Measurements from ENCODE around the gene PHAF1.

The PHAF1 gene

DNA sequence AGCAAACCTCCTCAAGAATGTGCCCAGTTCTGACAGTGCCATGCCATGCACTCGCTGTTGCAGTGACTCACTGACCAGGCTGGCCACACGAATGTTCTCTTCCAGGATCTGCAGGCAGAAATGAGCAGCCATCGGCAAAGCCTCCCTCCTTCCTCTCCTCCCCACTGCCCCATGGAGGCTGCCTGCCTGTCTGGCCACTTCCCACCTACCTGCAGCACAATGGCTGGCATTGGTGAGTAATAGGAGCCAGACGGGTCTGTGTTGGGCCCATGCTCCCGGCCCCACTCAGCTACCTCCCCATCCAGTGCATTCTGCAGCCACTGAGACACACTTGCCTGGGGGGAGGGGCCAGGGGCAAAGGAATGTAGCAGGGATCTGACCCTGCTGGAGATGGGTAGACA, 76.8 kb downstream of the PHAF1 start:
- Histone ChIP-seq H3K4me3 (no peak overlapping the region), H3K9me3 (ENCODE audit: low read depth, low read length) (no peaks in the 10 kb centered on the region), H3K9ac (ENCODE audit: insufficient read length) (no peak overlapping the region), H3K27ac (no peak overlapping the region), H3K36me3 (ENCODE audit: insufficient read depth, low read length) (no peaks in the 10 kb centered on the region)
- TF ChIP-seq POLR2AphosphoS5 (IDR thresholded peaks at IDR 0.05; ENCODE audit: borderline replicate concordance, low read depth, low read length) (no peak), EZH2 (IDR thresholded peaks at IDR 0.05) (no peak), FOXP2 (optimal IDR thresholded peaks at IDR 0.05; ENCODE audit: control extremely low read depth, extremely low read length, insufficient read depth) (no peak)
- no peak for DNase-seq (ENCODE audit: low read depth, low spot score)

DNA sequence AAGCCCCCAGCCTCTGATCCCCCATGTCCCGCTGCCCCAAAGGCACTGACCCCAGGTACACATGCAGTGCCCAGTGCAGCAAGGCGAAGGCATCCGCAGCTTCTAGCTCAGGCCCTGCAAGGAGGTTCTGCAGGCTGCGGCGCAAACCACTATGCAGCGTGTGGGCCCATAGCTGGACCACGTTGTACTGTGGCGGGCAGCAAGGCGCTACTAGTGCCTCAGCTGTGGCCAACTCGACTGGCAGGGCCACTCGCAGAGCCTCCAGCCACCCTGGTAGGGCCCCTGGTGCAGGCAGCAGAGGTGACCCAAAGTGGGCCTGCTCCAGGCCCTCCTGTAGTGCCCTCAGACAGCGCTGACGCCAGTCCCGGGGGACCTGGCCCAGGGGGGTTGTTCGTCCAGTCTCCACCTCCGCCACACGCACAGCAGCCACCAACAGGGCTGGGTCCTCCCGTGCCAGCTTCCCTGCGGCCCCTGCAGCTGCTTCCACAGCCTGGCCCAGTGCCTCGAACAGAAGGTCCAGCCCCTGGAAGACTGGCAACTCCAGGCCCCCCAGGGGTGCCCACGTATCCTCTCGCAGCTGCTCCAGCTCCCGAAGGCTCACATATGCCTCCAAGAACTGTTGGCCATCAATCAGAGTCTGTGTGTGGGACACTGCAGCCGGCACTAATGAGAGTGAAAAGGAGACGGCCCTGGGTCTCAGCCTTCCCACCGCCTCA, 77.6 kb downstream of the PHAF1 start:
- Histone ChIP-seq H3K9ac (ENCODE audit: insufficient read length) (no peak overlapping the region), H3K27ac (no peak overlapping the region), H3K9me3 (ENCODE audit: low read depth, low read length) (no peaks in the 10 kb centered on the region), H3K36me3 (ENCODE audit: insufficient read depth, low read length) (no peaks in the 10 kb centered on the region), H3K4me3 (no peak overlapping the region)
- TF ChIP-seq FOXP2 (optimal IDR thresholded peaks at IDR 0.05; ENCODE audit: control extremely low read depth, extremely low read length, insufficient read depth) (no peak), EZH2 (IDR thresholded peaks at IDR 0.05) (no peak), POLR2AphosphoS5 (IDR thresholded peaks at IDR 0.05; ENCODE audit: borderline replicate concordance, low read depth, low read length) (no peak)
- DNase-seq (ENCODE audit: low read depth, low spot score): no peak

DNA sequence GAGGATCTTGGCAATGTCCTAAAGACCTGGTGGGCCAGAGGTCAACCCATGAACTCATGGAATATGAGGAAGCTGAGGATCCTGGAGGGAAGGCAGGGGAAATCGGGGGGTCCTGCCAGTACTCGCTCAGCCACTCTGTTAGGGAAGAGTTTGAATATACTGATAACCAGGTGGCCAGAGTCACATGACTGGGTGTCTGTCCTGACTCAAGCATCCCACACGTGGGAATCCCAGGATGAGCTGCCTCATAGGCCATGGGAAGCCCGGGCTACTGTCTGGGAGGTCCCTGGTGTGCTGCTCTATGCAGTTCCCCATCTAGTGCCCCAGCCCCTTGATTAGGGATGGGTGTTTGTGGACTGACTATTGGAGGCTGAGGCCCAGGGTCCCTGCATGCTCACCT, 78.6 kb downstream of the PHAF1 start:
- no peaks in the 10 kb centered on the region for H3K9me3 ChIP-seq (ENCODE audit: low read depth, low read length)
- TF ChIP-seq POLR2AphosphoS5 (IDR thresholded peaks at IDR 0.05; ENCODE audit: borderline replicate concordance, low read depth, low read length) (no peak), EZH2 (IDR thresholded peaks at IDR 0.05) (no peak), FOXP2 (optimal IDR thresholded peaks at IDR 0.05; ENCODE audit: control extremely low read depth, extremely low read length, insufficient read depth) (no peak)
- no peak overlapping the region for H3K27ac ChIP-seq
- no peaks in the 10 kb centered on the region for H3K36me3 ChIP-seq (ENCODE audit: insufficient read depth, low read length)
- DNase-seq (ENCODE audit: low read depth, low spot score): no peak
- no peak overlapping the region for H3K9ac ChIP-seq (ENCODE audit: insufficient read length)
- no peak overlapping the region for H3K4me3 ChIP-seq

DNA sequence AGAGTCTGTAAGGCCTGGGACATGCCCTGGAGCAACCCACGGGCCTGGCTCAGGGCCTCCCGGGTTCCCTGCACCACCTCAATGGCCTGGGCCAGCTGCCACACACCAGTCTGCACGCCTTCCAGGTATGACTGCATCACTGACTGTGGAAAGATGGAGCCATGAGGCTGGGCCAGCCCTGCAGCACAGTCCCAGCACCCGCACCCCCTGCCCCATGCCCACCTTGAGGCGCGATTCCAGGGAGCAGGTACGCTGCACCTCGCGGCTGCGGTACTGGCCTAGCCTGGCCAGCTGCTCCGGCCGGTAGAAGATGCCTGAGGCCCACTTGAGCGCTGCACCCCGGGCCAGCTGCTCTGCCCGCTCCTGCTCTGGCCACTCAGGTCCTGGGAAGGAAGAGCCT, 79.1 kb downstream of the PHAF1 start:
- H3K9ac ChIP-seq (ENCODE audit: insufficient read length): no peak overlapping the region
- no peak overlapping the region for H3K27ac ChIP-seq
- H3K9me3 ChIP-seq (ENCODE audit: low read depth, low read length): no peaks in the 10 kb centered on the region
- no peak for TF ChIP-seq FOXP2 (optimal IDR thresholded peaks at IDR 0.05; ENCODE audit: control extremely low read depth, extremely low read length, insufficient read depth)
- TF ChIP-seq POLR2AphosphoS5 (IDR thresholded peaks at IDR 0.05; ENCODE audit: borderline replicate concordance, low read depth, low read length): no peak
- TF ChIP-seq EZH2 (IDR thresholded peaks at IDR 0.05): no peak
- DNase-seq (ENCODE audit: low read depth, low spot score): no peak
- H3K36me3 ChIP-seq (ENCODE audit: insufficient read depth, low read length): no peaks in the 10 kb centered on the region
- no peak overlapping the region for H3K4me3 ChIP-seq

DNA sequence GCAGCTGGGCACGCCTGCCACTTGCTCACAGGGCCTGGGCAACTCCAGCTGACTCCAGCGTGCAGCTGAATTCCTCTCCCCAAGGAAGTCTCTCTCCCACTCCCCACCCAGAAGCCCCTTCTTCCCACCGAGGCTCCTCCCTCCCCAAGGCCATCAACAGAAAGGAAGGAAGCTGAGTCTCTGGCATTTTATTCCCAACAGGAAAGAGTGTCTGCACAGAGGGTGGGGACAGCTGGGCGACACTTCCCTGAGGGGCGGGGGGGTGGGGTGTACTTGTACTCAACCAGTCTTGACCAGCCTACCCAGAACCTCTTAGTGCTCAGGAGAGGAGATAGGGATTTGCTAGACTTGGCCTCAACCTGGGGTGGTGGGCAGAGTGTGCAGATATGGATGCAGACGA, 80.3 kb downstream of the PHAF1 start, which contains the start of gene EXOC3L1:
TSS of gene EXOC3L1 (minus strand) at position 96 of the 400 bp plus-strand sequence. CDS start 460 bp downstream, outside the sequence.
- Histone ChIP-seq H3K9ac (ENCODE audit: insufficient read length) (no peak within 1 kb of the TSS), H3K36me3 (ENCODE audit: insufficient read depth, low read length) (peaks cover 8% of the 10 kb centered on the region; the same call in 1 of the 2 replicates), H3K9me3 (ENCODE audit: low read depth, low read length) (no peaks in the 10 kb centered on the region), H3K27ac (no peak within 1 kb of the TSS), H3K4me3 (no peak within 1 kb of the TSS)
- no peak for DNase-seq (ENCODE audit: low read depth, low spot score)
- no peak for TF ChIP-seq POLR2AphosphoS5 (IDR thresholded peaks at IDR 0.05; ENCODE audit: borderline replicate concordance, low read depth, low read length)
- no peak for TF ChIP-seq EZH2 (IDR thresholded peaks at IDR 0.05)
- TF ChIP-seq FOXP2 (optimal IDR thresholded peaks at IDR 0.05; ENCODE audit: control extremely low read depth, extremely low read length, insufficient read depth): no peak

DNA sequence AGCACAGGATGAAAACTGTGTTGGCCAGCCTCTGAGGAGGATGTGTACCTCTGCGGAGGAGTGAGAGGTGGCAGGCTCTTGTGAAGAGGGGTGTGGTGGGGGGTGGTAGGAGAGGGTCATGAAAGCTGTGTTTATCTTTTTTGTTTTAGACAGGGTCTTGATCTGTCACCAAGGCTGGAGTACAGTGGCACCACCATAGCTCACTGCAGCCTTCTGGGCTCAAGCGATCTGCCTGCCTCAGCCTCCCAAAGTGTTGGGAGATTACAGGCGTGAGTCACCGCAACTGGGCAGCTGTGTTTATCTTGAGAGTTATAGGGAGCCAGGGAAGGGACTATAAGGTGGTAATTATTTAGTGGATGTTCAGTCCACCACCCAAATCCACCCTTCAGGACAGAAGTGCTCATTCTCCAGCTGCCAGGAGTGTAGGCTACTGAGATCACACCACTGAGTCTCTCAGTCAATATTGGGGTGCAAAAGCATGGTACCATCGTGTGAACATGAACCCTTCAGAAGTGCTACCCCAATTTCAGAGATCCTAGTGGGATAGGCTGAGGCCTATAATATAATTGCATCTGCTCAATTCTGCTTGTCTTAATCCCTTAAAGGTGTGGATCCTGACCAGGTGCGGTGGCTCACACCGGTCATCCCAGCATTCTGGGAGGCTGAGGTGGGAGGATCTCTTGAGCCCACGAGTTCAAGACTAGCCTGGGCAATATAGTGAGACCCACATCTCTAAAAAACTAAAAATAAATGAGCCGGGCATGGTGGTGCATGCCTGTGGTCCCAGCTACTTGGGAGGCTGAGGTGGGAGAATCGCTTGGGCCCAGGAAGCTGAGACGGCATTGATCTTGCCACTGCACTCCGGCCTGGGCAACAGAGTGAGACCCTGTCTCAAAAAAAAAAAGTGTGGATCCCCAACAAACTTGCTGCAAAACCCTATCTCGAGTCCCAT, 81.0 kb downstream of the PHAF1 start:
- Histone ChIP-seq H3K9ac (ENCODE audit: insufficient read length) (no peak overlapping the region), H3K36me3 (ENCODE audit: insufficient read depth, low read length) (peaks cover 15% of the 10 kb centered on the region; the same call in 1 of the 2 replicates), H3K4me3 (no peak overlapping the region), H3K9me3 (ENCODE audit: low read depth, low read length) (no peaks in the 10 kb centered on the region), H3K27ac (no peak overlapping the region)
- no peak for DNase-seq (ENCODE audit: low read depth, low spot score)
- no peak for TF ChIP-seq POLR2AphosphoS5 (IDR thresholded peaks at IDR 0.05; ENCODE audit: borderline replicate concordance, low read depth, low read length)
- no peak for TF ChIP-seq EZH2 (IDR thresholded peaks at IDR 0.05)
- TF ChIP-seq FOXP2 (optimal IDR thresholded peaks at IDR 0.05; ENCODE audit: control extremely low read depth, extremely low read length, insufficient read depth): no peak

DNA sequence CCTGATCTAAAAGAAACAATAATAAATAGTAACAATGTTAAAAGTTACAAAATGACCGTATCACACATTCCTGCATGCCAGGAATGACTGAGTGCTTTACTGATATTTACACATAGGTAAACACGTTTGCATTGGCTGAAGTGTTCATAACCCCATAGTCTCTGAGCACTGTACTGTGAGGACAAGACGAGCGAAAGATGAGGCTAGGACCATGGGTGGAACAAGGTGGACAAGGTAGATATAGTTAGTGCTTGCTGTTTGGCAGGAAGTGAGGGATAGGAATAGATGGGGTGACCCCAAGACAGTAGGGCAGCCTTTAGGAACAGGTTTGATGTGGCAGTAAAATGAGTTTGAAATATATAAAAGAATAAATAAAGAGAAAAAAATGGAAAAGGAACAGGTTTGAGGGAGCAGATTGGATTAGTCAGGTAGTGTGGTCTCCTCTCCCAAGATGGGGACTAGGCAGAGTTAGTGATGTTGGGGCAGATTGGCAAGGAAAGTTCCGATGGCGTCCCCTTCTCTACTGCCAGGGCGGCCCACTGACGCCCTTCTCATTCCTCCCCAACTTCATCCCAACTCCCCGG, 81.8 kb downstream of the PHAF1 start:
- TF ChIP-seq EZH2 (IDR thresholded peaks at IDR 0.05) (no peak), POLR2AphosphoS5 (IDR thresholded peaks at IDR 0.05; ENCODE audit: borderline replicate concordance, low read depth, low read length) (no peak), FOXP2 (optimal IDR thresholded peaks at IDR 0.05; ENCODE audit: control extremely low read depth, extremely low read length, insufficient read depth) (no peak)
- Histone ChIP-seq H3K9me3 (ENCODE audit: low read depth, low read length) (no peaks in the 10 kb centered on the region), H3K9ac (ENCODE audit: insufficient read length) (peak overlapping the region; percentile 26), H3K36me3 (ENCODE audit: insufficient read depth, low read length) (peaks cover 18% of the 10 kb centered on the region; the same call in 1 of the 2 replicates), H3K4me3 (peak overlapping the region; percentile 80), H3K27ac (no peak overlapping the region)
- no peak for DNase-seq (ENCODE audit: low read depth, low spot score)
